DOHH2 (cell line): ENCODE data around the gene FRAS1.

Experiments
- H3F3A ChIP-seq: fragments of 200-600 bp; sonication (generic), shearing (Covaris generic); 2 replicates; pipeline ENCODE4 v1.6.0; 2016; ENCODE audit warnings: antibody characterized with exemption, mild to moderate bottlenecking; ENCODE audit not compliant: control insufficient read depth, insufficient read depth
- H3K27ac ChIP-seq: fragments of 200-600 bp; sonication (generic); 2 replicates; pipeline ENCODE4 v1.5.1; 2014; ENCODE audit warnings: low read depth, mild to moderate bottlenecking, low read length, moderate library complexity
- H3K27me3 ChIP-seq: fragments of 200-600 bp; sonication (generic); 2 replicates; pipeline ENCODE4 v1.6.1; 2014; ENCODE audit warnings: mild to moderate bottlenecking, low read length, mixed read lengths; ENCODE audit not compliant: control insufficient read depth
- H3K36me3 ChIP-seq: fragments of 200-600 bp; sonication (generic); 2 replicates; pipeline ENCODE4 v1.6.1; 2014; ENCODE audit warnings: mild to moderate bottlenecking, low read length, moderate library complexity, mixed read lengths; ENCODE audit not compliant: control insufficient read depth
- H3K4me1 ChIP-seq: fragments of 200-600 bp; sonication (generic); 2 replicates; pipeline ENCODE4 v1.6.1; 2014; ENCODE audit warnings: mild to moderate bottlenecking, low read length, mixed read lengths; ENCODE audit not compliant: control insufficient read depth
- H3K4me2 ChIP-seq: fragments of 200-600 bp; sonication (generic); 2 replicates; pipeline ENCODE4 v1.6.0; 2014; ENCODE audit warnings: mild to moderate bottlenecking, low read length, moderate library complexity
- H3K4me3 ChIP-seq: fragments of 200-600 bp; sonication (generic); 2 replicates; pipeline ENCODE4 v1.5.1; 2014; ENCODE audit warnings: mild to moderate bottlenecking, low read length, mixed read lengths
- H3K79me2 ChIP-seq: fragments of 200-600 bp; sonication (generic); 2 replicates; pipeline ENCODE4 v1.6.1; 2014; ENCODE audit warnings: mild to moderate bottlenecking, low read length, mixed read lengths; ENCODE audit not compliant: control insufficient read depth
- H3K9me2 ChIP-seq: fragments of 200-600 bp; sonication (generic); replicated peaks from 2 replicates; pipeline ENCODE4 v1.6.1; 2014; ENCODE audit warnings: mild to moderate bottlenecking, low read length, mixed read lengths; ENCODE audit not compliant: control insufficient read depth
- H3K9me3 ChIP-seq: fragments of 200-600 bp; sonication (generic); 2 replicates; pipeline ENCODE4 v1.6.1; 2014; ENCODE audit warnings: antibody characterized with exemption, low read length, mixed read lengths; ENCODE audit not compliant: control insufficient read depth, insufficient read depth
- H4K20me1 ChIP-seq: fragments of 200-600 bp; sonication (generic); 2 replicates; pipeline ENCODE4 v1.6.0; 2014; ENCODE audit warnings: low read depth, mild to moderate bottlenecking, antibody characterized with exemption, low read length, moderate library complexity; ENCODE audit not compliant: control insufficient read depth, insufficient read depth
- EZH2phosphoT487 ChIP-seq: fragments of 200-600 bp; sonication (generic); IDR thresholded peaks from 2 replicates; pipeline ENCODE4 v1.6.1; 2017; ENCODE audit warnings: borderline replicate concordance, mild to moderate bottlenecking, antibody characterized with exemption, low read length, moderate library complexity, mixed read lengths
- TF ChIP-seq, protein P1 (sequence below): fragments of 200-600 bp; sonication (generic); IDR thresholded peaks from one replicate; pipeline ENCODE4 v1.5.1; 2014; ENCODE audit warnings: antibody characterized with exemption, mild to moderate bottlenecking, low read depth, low read length; ENCODE audit not compliant: poor library complexity, severe bottlenecking

FRAS1 gene

DNA sequence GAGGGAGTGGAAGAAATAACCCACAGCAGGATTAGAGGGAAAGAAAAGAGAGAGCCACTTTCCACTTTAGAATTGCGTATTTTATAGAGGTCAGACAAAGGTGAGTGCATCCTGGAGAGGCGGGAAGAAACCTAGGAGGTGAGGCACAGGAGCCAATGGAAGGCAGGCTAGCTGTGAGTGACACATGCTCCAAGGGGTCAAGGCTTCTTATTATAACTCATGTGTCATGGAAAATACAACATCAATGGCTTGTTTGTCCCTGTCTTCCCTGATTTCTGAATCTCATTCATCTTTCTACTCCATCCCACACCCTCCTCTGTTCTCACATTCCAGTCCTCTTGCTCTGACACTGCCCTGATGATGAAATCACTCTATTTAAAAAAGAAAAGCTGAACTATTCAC is 508.8 kb downstream of the FRAS1 start:
- no peaks in the 10 kb centered on the region for H3K27me3 ChIP-seq
- no peaks in the 10 kb centered on the region for H3K4me1 ChIP-seq
- H3K36me3 ChIP-seq: no peaks in the 10 kb centered on the region
- H3K9me3 ChIP-seq: no peaks in the 10 kb centered on the region
- TF ChIP-seq, protein P1, sequence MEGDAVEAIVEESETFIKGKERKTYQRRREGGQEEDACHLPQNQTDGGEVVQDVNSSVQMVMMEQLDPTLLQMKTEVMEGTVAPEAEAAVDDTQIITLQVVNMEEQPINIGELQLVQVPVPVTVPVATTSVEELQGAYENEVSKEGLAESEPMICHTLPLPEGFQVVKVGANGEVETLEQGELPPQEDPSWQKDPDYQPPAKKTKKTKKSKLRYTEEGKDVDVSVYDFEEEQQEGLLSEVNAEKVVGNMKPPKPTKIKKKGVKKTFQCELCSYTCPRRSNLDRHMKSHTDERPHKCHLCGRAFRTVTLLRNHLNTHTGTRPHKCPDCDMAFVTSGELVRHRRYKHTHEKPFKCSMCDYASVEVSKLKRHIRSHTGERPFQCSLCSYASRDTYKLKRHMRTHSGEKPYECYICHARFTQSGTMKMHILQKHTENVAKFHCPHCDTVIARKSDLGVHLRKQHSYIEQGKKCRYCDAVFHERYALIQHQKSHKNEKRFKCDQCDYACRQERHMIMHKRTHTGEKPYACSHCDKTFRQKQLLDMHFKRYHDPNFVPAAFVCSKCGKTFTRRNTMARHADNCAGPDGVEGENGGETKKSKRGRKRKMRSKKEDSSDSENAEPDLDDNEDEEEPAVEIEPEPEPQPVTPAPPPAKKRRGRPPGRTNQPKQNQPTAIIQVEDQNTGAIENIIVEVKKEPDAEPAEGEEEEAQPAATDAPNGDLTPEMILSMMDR: no peak
- no peak for TF ChIP-seq EZH2phosphoT487
- no peak overlapping the region for H3K4me2 ChIP-seq
- no peaks in the 10 kb centered on the region for H3K79me2 ChIP-seq
- no peak overlapping the region for H3K4me3 ChIP-seq
- no peaks in the 10 kb centered on the region for H3K9me2 ChIP-seq
- no peak overlapping the region for H3K27ac ChIP-seq
- H3F3A ChIP-seq: no peaks in the 10 kb centered on the region
- no peaks in the 10 kb centered on the region for H4K20me1 ChIP-seq

DNA sequence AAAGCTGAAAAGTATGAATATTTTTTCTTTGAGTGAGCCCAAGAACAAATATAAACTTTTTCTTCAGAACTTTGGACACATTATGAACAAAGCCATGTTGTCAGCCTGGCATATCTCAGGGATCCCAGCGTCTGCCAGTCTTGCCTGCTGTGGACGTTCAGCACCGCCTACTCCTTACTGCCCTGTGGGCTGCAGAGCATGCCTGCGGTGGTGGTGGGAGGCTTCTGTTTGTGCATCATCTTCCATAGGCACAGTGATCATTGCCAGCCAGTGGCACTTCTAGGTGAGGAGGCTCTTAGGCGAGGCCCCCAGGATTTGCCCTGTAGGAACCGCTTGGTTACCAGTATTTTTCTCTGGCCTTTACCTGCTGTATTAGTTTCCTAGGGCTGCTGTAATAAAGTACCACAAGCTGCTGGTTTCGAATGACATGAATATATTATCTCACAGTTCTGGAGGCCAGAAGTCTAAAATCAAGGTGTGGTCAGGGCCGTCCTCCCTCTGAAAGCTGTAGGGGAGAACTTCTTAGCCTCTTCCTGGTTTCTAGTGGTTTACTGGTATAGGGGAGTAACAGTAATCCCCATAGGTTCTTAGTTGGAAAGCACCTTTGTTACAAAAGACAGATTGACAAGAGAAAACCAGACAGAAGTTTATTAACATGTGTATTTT is 509.8 kb downstream of the FRAS1 start:
- Histone ChIP-seq H3F3A (no peaks in the 10 kb centered on the region), H3K36me3 (no peaks in the 10 kb centered on the region), H3K9me2 (no peaks in the 10 kb centered on the region), H3K4me1 (no peaks in the 10 kb centered on the region), H3K79me2 (no peaks in the 10 kb centered on the region), H3K27me3 (peaks cover 2% of the 10 kb centered on the region), H3K9me3 (no peaks in the 10 kb centered on the region), H3K27ac (no peak overlapping the region), H3K4me3 (no peak overlapping the region), H4K20me1 (no peaks in the 10 kb centered on the region), H3K4me2 (no peak overlapping the region)
- TF ChIP-seq, protein P1: no peak
- TF ChIP-seq EZH2phosphoT487: no peak

DNA sequence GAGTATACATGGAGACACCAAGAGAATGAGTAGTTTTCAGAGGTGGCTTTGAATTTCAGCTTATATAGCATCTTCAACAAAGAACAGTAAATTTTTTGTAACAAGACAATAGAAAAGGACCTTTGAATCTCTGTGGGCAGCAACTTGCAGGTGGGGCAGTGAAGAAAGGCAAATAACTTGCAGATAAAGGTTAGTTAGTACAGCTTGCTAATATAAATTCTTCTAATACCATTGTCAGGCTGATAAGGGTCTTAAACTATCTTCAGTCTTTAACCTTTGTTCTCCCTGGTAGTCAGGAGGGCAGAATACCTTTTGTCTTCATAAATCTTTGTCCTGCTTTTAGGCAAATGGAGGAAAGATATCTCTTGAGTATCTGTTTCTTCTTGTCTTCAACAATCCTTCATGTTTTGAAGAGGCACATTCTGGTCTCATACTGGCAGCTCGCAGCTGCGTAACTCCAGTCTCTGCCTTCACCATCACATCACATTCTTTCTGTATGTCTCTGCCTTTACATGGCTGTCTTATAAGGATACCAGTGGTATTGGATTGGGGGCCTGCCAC is 510.5 kb downstream of the FRAS1 start:
- Histone ChIP-seq H3K27me3 (peaks cover 4% of the 10 kb centered on the region), H3K4me2 (no peak overlapping the region), H3K4me3 (no peak overlapping the region), H3K9me3 (no peaks in the 10 kb centered on the region), H3K27ac (no peak overlapping the region), H3K36me3 (no peaks in the 10 kb centered on the region), H3K4me1 (no peaks in the 10 kb centered on the region), H3F3A (no peaks in the 10 kb centered on the region), H3K9me2 (no peaks in the 10 kb centered on the region), H4K20me1 (no peaks in the 10 kb centered on the region), H3K79me2 (no peaks in the 10 kb centered on the region)
- no peak for TF ChIP-seq EZH2phosphoT487
- TF ChIP-seq, protein P1: no peak
